Ascending aorta (tissue), 2 donors: Measurements from ENCODE around the gene ANKRD6. TPM values are rescaled to one million over a fixed set of nuclear protein-coding genes. Genes with fewer than 3 reads are reported as not detected.
A peak's percentile ranks its signal among the peaks of the same experiment; 100 is the strongest.

ENCODE experiments used
- DNase-seq, 2 donors: peaks; one replicate each; pipeline ENCODE4 v3.0.0-alpha.2; 2019; ENCODE audit warnings: low spot score in 2 of 2
- H3K27ac ChIP-seq, 2 donors: fragments of 200-600 bp; sonication (generic); one replicate each; pipeline ENCODE4 v1.5.1; 2016 to 2017; ENCODE audit warnings: mild to moderate bottlenecking in 1 of 2
- H3K27me3 ChIP-seq: fragments of 200-600 bp; sonication (generic); one replicate; pipeline ENCODE4 v1.5.1; 2017
- H3K36me3 ChIP-seq, 2 donors: fragments of 200-600 bp; sonication (generic); one replicate each; pipeline ENCODE4 v1.5.1; 2016
- H3K4me1 ChIP-seq, 2 donors: fragments of 200-600 bp; sonication (generic); one replicate each; pipeline ENCODE4 v1.5.1; 2016 to 2017; ENCODE audit warnings: mild to moderate bottlenecking in 1 of 2
- H3K4me3 ChIP-seq, 2 donors: fragments of 200-600 bp; sonication (generic); one replicate each; pipeline ENCODE4 v1.5.1; 2016 to 2017; ENCODE audit warnings: mild to moderate bottlenecking in 1 of 2
- H3K9me3 ChIP-seq, 2 donors: fragments of 200-600 bp; sonication (generic); one replicate each; pipeline ENCODE4 v1.5.1; 2016
- intact Hi-C: fragments of 100-400 bp; cut with DNase I; formaldehyde crosslinking; loops from one replicate; pipeline ENCODE4 v1.15.1; 2023
- total RNA-seq: library from RNA; depleted of rRNA; stranded (reverse); fragments of >200 nt; gene quantifications from one replicate; pipeline ENCODE4 v1.1.0, GENCODE V29; 2016
- TF ChIP-seq, protein P1 (sequence below), 3 experiments: fragments of 200-600 bp in 2 of 3; fragments of 450-650 bp in 1 of 3; sonication (generic) in 2 of 3; IDR thresholded peaks; one replicate each; pipeline ENCODE4 v1.5.1; 2016 to 2019; ENCODE audit warnings: antibody characterized with exemption in 3 of 3, mild to moderate bottlenecking in 1 of 3, moderate library complexity in 1 of 3

ANKRD6 gene
- total RNA-seq, 1 donor from 2014 or later, result 32.2 TPM

DNA sequence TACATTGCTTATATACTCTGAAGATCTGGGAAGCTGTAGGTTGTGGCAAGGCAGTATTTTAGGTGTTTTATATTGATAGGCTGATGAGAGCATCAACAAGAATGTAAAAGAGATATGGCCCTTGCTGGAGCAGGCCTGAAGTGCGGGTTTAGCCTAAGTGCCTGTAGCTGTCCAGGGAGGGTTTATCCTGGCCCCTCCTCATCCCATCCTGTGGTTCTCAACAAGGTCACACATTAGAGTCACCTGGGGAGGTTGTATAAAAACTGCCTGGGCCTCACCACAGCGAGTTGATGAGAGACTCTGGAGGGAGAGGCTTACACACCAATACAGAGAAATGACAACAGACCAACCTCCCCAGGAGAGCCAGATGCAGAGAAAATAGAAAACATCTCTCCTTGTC, 157.2 kb downstream of the ANKRD6 start:
- Histone ChIP-seq H3K9me3 (no peaks in the 10 kb centered on the region), H3K36me3 (no peaks in the 10 kb centered on the region), H3K4me1 (peaks cover 0 to 8% of the 10 kb centered on the region in 2 donors), H3K27me3 (no peaks in the 10 kb centered on the region), H3K4me3 (no peak overlapping the region), H3K27ac (no peak overlapping the region)
- intact Hi-C loops, result no loop called here
- TF ChIP-seq, protein P1, sequence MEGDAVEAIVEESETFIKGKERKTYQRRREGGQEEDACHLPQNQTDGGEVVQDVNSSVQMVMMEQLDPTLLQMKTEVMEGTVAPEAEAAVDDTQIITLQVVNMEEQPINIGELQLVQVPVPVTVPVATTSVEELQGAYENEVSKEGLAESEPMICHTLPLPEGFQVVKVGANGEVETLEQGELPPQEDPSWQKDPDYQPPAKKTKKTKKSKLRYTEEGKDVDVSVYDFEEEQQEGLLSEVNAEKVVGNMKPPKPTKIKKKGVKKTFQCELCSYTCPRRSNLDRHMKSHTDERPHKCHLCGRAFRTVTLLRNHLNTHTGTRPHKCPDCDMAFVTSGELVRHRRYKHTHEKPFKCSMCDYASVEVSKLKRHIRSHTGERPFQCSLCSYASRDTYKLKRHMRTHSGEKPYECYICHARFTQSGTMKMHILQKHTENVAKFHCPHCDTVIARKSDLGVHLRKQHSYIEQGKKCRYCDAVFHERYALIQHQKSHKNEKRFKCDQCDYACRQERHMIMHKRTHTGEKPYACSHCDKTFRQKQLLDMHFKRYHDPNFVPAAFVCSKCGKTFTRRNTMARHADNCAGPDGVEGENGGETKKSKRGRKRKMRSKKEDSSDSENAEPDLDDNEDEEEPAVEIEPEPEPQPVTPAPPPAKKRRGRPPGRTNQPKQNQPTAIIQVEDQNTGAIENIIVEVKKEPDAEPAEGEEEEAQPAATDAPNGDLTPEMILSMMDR (IDR thresholded peaks at IDR 0.05), result no peak
- DNase-seq, result no peak

DNA sequence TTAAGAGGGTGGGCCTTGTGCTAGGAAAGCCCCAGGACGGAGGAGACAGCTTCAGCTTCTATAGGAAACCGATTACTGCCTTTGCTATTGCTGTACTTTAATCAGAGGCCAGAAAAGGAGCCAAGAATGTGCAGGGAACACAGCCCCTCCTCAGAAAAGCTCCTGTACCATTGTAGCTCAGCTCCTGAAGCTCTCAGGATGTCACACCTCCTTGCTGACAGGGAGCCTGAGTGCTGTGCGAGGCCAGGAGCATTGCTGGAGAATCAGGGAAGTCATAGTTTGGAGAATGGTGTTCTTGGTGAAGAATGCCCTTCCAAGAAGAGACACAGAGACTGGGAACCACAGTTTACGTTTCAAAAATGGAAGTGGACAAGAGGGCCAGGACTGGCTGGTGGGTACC, 158.8 kb downstream of the ANKRD6 start:
- DNase-seq, result no peak
- H3K4me1 ChIP-seq, result peaks cover 0 to 3% of the 10 kb centered on the region in 2 donors
- no peak overlapping the region for H3K4me3 ChIP-seq
- intact Hi-C loops, result no loop called here
- H3K36me3 ChIP-seq, result no peaks in the 10 kb centered on the region
- no peak overlapping the region for H3K27ac ChIP-seq
- H3K9me3 ChIP-seq, result no peaks in the 10 kb centered on the region
- TF ChIP-seq, protein P1 (IDR thresholded peaks at IDR 0.05), result no peak
- no peaks in the 10 kb centered on the region for H3K27me3 ChIP-seq

- no peak overlapping the region for H3K4me3 ChIP-seq
- TF ChIP-seq, protein P1 (IDR thresholded peaks at IDR 0.05), result no peak
- peaks cover 3 to 10% of the 10 kb centered on the region in 2 donors for H3K4me1 ChIP-seq
- H3K9me3 ChIP-seq, result no peaks in the 10 kb centered on the region
- intact Hi-C loops, result loop anchor here (5.0 kb wide), 1 partner anchor 224 kb away; no protein-coding TSS in a partner anchor
- H3K27ac ChIP-seq, result peak overlapping the region in 1 of 2 donors; percentile 46
- H3K36me3 ChIP-seq, result no peaks in the 10 kb centered on the region
- H3K27me3 ChIP-seq, result no peaks in the 10 kb centered on the region
- DNase-seq, result no peak
Measured at GRCh38 chr6:89596056-89596455, 163.1 kb downstream of the ANKRD6 start.

DNA sequence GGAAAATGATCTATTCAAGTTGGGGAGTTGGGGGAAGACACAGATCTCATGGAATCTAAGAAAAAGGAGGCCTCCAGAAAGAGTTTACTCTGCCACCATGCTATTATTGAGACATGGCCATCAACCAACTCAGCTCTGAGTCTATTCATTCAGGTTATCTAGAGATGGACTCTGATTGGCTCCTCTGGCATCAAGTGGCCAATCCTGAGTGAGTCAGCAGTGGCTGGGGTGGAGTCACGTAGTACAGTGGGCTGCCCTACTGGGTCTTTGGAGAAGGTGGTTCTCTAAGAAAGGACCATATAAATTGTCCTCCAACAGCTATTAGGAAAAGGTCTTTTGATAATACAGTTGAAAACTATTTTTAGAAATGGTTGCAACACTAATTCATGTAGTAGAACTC, 163.5 kb downstream of the ANKRD6 start:
- Histone ChIP-seq H3K4me3 (no peak overlapping the region), H3K27me3 (no peaks in the 10 kb centered on the region), H3K9me3 (no peaks in the 10 kb centered on the region), H3K27ac (peak overlapping the region in 1 of 2 donors; percentile 46), H3K4me1 (peaks cover 3 to 10% of the 10 kb centered on the region in 2 donors), H3K36me3 (no peaks in the 10 kb centered on the region)
- intact Hi-C loops, result loop anchor here (5.0 kb wide), 1 partner anchor 224 kb away; no protein-coding TSS in a partner anchor
- DNase-seq, result no peak
- TF ChIP-seq, protein P1 (IDR thresholded peaks at IDR 0.05), result no peak

GRCh38 chr6:89597372-89597771, 164.4 kb downstream of the ANKRD6 start:
- no peak overlapping the region for H3K4me3 ChIP-seq
- no peak for DNase-seq
- peaks cover 0 to 6% of the 10 kb centered on the region in 2 donors for H3K36me3 ChIP-seq
- TF ChIP-seq, protein P1 (IDR thresholded peaks at IDR 0.05), result no peak
- no peaks in the 10 kb centered on the region for H3K27me3 ChIP-seq
- H3K27ac ChIP-seq, result no peak overlapping the region
- H3K4me1 ChIP-seq, result peaks cover 3 to 10% of the 10 kb centered on the region in 2 donors
- no peaks in the 10 kb centered on the region for H3K9me3 ChIP-seq
- intact Hi-C loops, result loop anchor here (5.0 kb wide), 1 partner anchor 225 kb away; no protein-coding TSS in a partner anchor
